GM18858 (cell line): ENCODE data around the gene ASB14.

Source experiments
- ATAC-seq: cut with Tn5 transposase; IDR thresholded peaks from one replicate; pipeline ENCODE4 v1.9.1; 2021; ENCODE audit not compliant: unreplicated experiment

ASB14 gene

GRCh38 chr3:57261929-57262328 is 30.6 kb downstream of the ASB14 start:
- no peak for ATAC-seq

DNA sequence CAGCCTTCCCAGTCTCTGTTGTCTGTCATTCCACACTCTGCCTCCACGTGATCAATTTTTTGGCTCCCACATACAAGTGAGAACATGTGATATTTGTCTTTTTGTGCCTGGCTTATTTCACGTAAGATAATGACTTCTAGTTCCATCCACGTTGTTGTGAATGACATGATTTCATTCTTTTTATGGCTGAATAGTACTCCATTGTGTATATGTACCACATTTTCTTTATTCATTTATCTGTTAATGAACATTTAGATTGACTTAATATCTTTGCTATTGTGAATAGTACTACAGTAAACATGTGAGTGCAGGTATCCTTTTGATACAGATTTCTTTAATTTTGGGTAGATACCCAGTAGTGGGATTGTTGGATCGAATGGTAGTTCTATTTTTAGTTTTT is 31.4 kb downstream of the ASB14 start:
- ATAC-seq: no peak

DNA sequence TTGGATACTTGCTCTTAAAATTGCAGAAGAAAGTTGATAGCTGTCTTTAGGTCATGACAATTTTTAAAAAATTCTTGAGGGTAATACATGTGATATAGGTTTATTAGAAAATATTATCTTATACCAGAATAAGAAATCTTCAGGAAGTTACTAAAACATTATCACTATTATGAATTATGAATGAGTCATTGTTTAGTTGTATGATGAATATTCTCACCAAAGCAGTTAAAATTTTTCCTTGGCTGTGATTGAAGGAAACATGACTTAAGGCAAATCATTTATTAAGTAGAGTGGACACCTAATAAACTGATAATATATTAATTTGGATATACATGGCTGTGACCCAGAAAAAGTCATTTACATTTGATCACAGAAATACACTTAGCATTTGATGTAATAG is 34.8 kb downstream of the ASB14 start:
- no peak for ATAC-seq

- no peak for ATAC-seq
Measured at GRCh38 chr3:57256844-57257243, 35.6 kb downstream of the ASB14 start.

DNA sequence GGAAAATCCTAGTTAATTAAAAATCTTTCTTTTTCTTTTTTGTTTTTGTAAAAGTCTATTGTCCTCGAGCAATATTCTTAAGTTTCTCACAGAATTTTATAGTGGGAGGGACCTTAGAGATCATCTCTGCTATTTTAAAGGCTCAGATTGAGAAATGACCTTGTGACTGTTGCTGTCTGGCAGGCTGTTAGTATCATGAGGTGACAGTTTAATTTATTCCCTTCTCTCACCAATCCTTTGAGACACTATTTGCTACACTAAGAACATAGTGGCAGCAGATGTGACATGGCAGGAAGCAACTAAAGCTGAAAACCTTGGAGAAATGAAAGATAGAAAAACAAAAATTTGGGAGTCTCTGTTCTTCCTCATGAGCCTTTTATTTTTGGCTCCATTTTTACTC is 40.1 kb downstream of the ASB14 start:
- no peak for ATAC-seq

DNA sequence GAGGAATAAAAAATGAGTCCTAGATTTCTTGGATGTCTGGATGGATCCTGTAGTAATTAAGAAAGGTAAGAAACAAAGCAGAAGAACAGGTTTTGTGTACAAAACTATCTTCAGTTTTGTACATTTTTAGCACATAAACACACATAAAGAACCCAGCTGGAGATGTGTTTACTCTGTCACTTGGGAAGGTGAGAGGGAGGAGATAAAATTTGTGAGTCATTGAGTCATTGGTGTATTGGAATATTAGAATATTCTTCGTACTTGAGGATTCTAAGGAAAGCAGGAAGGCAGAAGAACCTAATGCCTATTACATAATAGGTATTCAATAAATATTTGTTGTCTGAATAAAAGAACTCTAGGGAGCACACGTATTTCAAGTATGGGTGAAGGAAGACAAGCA is 47.5 kb downstream of the ASB14 start:
- no peak for ATAC-seq

GRCh38 chr3:57234613-57235575 is 57.6 kb downstream of the ASB14 start:
- no peak for ATAC-seq

DNA sequence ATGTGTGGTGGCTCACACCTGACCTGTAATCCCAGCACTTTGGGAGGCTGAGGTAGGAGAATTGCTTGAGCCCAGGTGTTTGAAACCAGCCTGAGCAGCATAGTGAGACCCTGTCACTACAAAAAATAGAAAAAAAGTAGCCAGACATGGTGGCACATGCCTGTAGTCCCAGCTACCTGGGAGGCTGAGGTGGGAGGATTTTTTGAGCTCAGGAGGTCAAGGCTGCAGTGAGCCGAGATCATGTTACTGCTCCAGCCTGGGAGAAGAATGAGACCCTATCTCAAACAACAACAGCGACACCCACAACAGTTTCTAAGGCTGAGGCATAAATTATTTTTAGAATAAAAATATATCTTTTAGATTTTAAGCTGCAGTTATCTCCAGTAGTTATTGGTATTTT is 58.7 kb downstream of the ASB14 start:
- no peak for ATAC-seq

DNA sequence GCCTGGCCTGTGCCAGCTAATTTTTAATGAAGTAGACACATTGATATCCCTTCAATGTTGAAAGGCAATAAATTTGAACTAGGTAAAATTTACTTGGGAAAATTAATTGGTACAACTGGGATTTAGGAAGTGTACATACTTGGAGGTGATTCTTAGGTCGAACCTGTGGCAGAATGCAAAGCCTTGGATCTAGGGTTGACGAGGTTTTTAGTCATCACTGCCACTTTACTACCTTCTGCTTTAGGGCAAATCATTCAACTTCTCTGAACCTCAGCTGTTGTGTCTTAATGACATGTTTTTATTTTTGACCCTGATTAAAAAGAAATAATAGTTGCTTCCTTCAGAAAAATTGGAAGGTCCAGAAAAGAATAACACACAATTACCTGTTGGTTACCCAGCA is 62.5 kb downstream of the ASB14 start:
- ATAC-seq: no peak

DNA sequence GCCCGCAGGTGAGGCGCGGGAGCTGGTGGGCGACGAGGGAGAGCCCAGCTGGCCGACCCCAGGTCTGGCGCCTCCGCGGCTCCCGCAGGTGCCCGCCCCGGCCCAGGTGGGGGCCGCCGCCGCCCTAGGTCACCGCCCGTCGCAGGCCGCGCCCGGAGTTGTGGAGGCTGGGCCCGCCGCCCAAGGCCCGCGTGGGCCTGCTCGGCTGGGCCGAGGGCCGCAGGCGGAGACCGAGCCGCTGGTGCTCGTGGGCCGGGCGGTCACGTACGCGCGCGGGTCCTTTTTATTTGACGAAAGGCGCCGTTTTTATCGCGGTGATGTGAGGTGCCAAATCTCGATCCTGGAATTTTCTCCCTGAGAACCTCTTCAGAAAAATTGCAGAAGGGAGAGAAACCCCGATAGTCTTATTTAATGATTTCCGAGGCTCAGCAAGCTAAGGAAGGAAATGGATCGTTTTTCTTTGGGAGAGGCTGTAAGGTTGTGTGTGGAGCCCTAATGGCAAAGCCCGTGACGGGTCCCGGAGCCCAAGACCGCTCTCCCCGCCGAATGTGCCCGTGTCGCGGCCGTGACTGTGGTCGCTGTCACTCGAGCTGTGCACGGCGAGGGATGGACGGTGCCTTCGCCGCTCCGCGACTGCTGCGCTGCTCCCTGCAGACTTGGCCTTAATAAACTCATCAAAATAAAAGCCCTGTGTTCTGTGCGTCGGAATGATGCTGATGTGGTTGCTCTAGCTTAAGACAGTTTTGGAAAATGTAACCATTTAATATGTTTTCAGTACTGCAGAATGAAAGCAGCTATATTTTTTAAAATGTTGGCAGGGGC is 64.3 kb downstream of the ASB14 start:
- ATAC-seq: peak; percentile 18

DNA sequence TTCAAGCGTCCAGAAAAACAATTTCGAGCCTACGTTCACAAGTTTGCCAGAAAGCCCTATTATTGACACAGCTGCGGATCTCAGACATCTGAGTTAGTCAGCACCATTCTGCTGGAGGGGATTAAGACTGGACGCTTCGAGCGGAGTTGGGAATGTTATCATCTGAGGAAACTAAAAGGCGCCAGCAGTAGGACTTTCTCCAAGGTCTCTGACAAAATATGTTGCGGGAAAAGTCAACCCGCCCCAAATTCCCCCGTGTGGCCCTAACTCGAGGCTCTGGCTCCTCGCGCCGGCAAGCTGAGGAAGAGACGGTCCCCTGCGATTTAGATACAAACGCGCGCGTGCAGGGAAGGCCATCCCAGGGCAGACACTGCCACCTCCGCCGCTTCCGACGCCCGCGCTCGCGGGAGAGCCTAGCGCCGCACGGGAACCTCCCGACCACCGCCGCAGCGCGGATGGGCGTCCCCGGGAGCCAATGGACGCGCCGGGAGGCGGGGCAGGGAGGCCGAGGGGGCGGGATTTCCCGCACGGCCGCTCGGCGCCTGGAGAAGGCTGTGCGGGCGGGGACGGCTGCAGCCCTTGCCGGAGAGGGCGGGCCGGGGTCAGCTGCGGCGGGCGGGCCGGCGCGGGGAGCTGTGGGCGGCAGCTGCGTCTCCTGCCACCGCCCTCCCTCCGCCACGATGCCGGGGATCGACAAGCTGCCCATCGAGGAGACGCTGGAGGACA is 65.1 kb downstream of the ASB14 start, which contains the start of gene APPL1:
TSS of gene APPL1 (plus strand) at position 526 of the 726 bp plus-strand sequence. CDS start at position 681, 155 bp downstream.
- peak; percentile 70 for ATAC-seq

GRCh38 chr3:57226176-57226575 is 66.3 kb downstream of the ASB14 start:
- ATAC-seq: no peak

DNA sequence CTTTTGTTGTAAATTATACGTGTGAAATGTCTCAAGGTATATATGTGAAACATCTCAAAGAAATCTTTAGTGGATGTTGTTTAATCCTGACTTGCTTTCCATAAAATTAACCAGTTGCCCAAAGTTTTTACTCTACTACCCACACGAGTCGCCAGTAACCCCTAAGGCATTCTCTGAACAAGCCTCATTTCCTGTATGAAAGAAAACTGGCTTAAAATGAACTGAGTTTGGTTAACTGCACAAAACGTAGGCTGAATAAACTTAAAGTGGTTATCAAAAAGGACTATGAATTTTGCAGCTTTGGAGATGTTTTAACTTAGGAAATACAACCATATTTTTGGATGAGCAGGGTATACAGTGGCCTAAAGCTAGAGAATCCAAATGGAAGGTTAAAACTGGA is 67.6 kb downstream of the ASB14 start:
- no peak for ATAC-seq

GRCh38 chr3:57221883-57222282 is 70.6 kb downstream of the ASB14 start:
- no peak for ATAC-seq
